HFFc6 (cell line): ENCODE measurements around the gene ZNRD2. TPM values are rescaled to one million over a fixed set of nuclear protein-coding genes. Genes with fewer than 3 reads are reported as not detected.
A peak's percentile ranks its signal among the peaks of the same experiment; 100 is the strongest.

Experiments
- DNase-seq: peaks from one replicate; pipeline ENCODE4 v3.0.0-alpha.2; 2018
- H3K27ac Mint-ChIP-seq: 2 replicates; pipeline ENCODE4 v1.8.0; 2020; ENCODE audit warnings: mild to moderate bottlenecking, mixed read lengths
- H3K27me3 Mint-ChIP-seq: 2 replicates; pipeline ENCODE4 v1.8.0; 2021; ENCODE audit warnings: mild to moderate bottlenecking, moderate library complexity, mixed read lengths; ENCODE audit not compliant: insufficient read depth
- H3K36me3 Mint-ChIP-seq: 2 replicates; pipeline ENCODE4 v1.8.0; 2021; ENCODE audit warnings: low read depth, mixed read lengths
- H3K4me1 Mint-ChIP-seq: 2 replicates; pipeline ENCODE4 v1.8.0; 2020; ENCODE audit warnings: low read depth, mixed read lengths
- H3K4me3 Mint-ChIP-seq: 2 replicates; pipeline ENCODE4 v1.8.0; 2020; ENCODE audit warnings: mild to moderate bottlenecking, moderate library complexity, mixed read lengths
- H3K9me3 Mint-ChIP-seq: 2 replicates; pipeline ENCODE4 v1.8.0; 2020; ENCODE audit warnings: mild to moderate bottlenecking, mixed read lengths
- total RNA-seq, 6 experiments: library from RNA; stranded (reverse); fragmentation: NEBNext Ultra II Directional; extraction: Animal tissue kit (Norgen Biotek cat#: 25700); gene quantifications; 2 replicates in 1 of 6; 3 replicates in 5 of 6; pipeline ENCODE4 v1.2.3, GENCODE V29; 2021
- TF ChIP-seq, protein P1 (sequence below): fragments of 200-600 bp; sonication (generic); IDR thresholded peaks from 2 replicates; pipeline ENCODE4 v1.5.0; 2021; ENCODE audit warnings: antibody characterized with exemption, mild to moderate bottlenecking

ZNRD2 gene
- total RNA-seq, 6 experiments from 2014 or later: 57.7 to 72.0 (median 64.3) TPM

DNA sequence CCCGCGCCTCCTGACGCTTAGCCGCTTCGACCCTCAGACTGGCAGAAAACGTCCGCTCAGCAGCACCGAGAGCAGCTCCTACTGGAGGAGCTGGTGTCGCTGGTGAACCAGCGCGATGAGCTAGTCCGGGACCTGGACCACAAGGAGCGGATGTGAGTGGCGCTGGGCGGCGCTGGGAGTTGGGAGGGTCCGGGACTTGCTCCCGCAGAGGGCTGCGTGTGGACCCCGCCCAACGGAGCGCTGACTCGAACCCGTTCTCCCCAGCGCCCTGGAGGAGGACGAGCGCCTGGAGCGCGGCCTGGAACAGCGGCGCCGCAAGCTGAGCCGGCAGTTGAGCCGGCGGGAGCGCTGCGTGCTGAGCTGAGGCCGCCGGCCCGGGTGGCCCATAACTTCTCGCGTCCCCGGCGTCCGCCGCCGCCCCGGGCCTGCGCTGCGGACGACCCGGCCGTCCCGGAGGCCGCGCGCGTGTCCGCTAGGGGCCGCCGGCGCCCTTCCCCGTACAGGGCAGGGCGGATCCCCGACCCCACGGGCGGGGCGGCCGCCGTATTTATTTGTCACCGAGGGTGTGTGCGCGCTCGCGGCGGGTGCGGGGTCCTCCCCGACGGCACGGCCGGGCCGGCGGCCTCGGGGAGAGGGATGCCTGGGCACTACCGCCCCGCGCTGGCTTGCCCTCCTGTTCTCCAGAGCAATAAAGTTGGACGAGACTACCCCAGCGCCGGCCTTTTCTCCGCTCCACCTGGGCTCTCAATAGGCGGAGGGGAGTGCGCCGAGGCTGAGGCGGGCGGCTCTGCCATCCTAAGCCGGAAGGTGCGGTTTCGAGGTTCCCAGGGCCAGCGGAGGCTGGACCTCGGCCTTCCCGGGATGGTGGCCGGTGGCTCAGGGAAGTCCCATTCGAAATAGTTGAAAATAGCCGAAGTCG, 21.9 kb downstream of the ZNRD2 start:
- peaks cover 4% of the 10 kb centered on the region; the same call in 1 of the 2 replicates for H3K36me3 Mint-ChIP-seq
- peaks cover 15% of the 10 kb centered on the region for H3K4me1 Mint-ChIP-seq
- H3K27me3 Mint-ChIP-seq: peaks cover 4% of the 10 kb centered on the region; the same call in 1 of the 2 replicates
- TF ChIP-seq, protein P1, sequence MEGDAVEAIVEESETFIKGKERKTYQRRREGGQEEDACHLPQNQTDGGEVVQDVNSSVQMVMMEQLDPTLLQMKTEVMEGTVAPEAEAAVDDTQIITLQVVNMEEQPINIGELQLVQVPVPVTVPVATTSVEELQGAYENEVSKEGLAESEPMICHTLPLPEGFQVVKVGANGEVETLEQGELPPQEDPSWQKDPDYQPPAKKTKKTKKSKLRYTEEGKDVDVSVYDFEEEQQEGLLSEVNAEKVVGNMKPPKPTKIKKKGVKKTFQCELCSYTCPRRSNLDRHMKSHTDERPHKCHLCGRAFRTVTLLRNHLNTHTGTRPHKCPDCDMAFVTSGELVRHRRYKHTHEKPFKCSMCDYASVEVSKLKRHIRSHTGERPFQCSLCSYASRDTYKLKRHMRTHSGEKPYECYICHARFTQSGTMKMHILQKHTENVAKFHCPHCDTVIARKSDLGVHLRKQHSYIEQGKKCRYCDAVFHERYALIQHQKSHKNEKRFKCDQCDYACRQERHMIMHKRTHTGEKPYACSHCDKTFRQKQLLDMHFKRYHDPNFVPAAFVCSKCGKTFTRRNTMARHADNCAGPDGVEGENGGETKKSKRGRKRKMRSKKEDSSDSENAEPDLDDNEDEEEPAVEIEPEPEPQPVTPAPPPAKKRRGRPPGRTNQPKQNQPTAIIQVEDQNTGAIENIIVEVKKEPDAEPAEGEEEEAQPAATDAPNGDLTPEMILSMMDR: no peak
- H3K9me3 Mint-ChIP-seq: no peaks in the 10 kb centered on the region
- no peak overlapping the region for H3K27ac Mint-ChIP-seq
- DNase-seq: no peak
- no peak overlapping the region for H3K4me3 Mint-ChIP-seq

DNA sequence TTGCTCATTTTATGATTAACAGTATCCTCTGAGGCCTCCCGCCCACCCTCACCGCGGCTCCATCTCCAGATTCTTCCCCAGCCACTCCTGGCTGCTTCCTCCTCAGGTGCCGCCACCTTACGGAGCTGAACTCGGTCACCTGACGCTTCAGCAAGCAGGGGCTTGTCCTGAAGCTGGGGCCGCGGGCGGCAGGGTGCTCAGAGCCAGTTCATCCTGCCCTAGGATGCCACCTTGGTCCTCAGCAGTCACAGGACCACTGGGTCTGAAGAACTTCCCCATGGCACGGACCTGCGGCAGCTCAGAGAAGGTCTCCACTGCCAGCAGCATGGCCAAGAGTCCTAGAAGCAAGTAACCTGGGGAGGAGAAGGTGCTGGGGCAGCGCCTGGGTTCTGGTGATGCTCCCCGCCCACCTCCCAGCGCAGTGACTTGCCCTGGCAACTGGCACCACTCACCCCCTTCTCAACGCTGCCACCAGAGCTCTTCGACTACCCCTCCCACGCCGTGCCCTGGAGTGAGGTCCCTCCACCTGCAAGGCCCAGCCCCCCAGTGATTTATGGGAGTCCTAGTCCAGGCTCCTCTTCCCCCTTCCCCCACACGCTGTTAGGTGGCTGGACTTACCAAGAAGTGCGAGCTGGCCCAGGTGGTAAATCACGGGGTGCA, 22.7 kb downstream of the ZNRD2 start:
- H3K4me1 Mint-ChIP-seq: peaks cover 7% of the 10 kb centered on the region
- peaks cover 4% of the 10 kb centered on the region; the same call in 1 of the 2 replicates for H3K36me3 Mint-ChIP-seq
- no peak overlapping the region for H3K27ac Mint-ChIP-seq
- no peak for DNase-seq
- H3K9me3 Mint-ChIP-seq: no peaks in the 10 kb centered on the region
- TF ChIP-seq, protein P1: no peak
- H3K4me3 Mint-ChIP-seq: no peak overlapping the region
- peaks cover 4% of the 10 kb centered on the region; the same call in 1 of the 2 replicates for H3K27me3 Mint-ChIP-seq

DNA sequence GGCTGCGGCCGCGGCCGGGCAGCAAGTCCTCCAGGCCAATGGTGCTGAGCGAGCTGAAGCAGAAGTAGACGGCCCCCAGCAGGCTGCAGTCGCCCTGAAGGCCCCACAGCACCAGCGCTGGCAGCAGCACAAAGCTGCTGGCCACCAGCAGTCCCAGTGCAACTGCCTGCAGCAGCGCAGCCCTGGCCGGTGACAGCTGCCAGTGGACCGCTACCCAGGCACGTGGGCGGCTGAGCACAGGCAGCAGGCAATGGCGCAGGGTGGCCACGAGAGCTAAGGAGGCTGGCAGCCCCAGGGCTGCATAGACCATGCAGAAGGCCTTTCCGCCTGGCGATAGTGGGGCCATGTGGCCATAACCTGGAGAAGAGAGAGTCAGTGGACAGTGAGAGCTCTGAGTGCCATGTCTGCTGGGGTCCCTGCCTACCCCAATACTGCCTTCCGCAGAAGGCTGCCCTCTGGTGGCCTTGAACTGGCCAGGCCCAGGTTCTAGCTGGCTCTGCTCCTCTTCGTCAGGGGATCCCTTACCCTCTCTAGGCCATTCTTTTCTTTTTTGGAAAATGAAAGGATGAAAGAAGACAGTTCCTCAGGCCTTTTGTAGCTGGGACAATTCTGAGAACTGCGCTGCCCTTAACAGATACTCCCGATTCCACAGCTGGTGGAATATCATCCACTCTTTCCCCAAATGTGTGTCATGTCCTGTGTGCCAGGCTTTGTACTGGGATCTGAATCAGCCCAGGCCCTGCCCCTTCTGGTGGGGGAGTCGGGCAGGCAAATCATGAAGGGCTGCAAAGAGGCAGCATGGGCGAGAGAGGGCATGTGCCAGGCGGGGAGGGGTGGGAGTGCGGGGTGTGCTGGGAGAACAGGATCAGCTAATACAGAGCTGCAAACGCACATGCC, 23.5 kb downstream of the ZNRD2 start:
- Mint-ChIP-seq H3K4me3 (no peak overlapping the region), H3K4me1 (no peaks in the 10 kb centered on the region), H3K9me3 (no peaks in the 10 kb centered on the region), H3K27ac (no peak overlapping the region), H3K36me3 (peaks cover 4% of the 10 kb centered on the region; the same call in 1 of the 2 replicates), H3K27me3 (peaks cover 4% of the 10 kb centered on the region; the same call in 1 of the 2 replicates)
- TF ChIP-seq, protein P1: peak; percentile 83
- no peak for DNase-seq

DNA sequence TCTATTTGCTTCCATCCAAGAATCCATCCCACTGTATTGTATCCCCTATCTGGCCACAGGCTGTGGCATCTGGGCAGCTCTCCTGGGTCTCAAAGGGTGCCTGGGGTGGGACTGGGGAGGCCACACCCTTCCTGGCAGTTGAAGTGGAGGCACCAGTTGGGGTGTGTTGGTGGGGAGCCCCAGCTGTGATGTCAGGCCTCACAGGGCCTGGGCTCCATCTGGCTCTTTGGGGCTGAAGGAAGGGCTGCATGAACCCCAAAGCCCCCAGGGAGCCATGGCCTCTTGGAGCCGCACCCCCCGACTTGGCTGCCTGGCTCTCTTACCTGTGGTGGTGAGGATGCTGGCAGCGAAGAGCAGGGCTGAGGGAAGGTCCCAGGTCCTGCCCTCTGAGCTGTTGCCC, 24.9 kb downstream of the ZNRD2 start:
- TF ChIP-seq, protein P1: no peak
- Mint-ChIP-seq H3K27ac (peak overlapping the region; percentile 2; the same call in 1 of the 2 replicates), H3K27me3 (peaks cover 4% of the 10 kb centered on the region; the same call in 1 of the 2 replicates), H3K4me3 (no peak overlapping the region), H3K36me3 (peaks cover 4% of the 10 kb centered on the region; the same call in 1 of the 2 replicates), H3K4me1 (no peaks in the 10 kb centered on the region), H3K9me3 (no peaks in the 10 kb centered on the region)
- no peak for DNase-seq
